Retinal pigment epithelial cell (primary cell): ENCODE results near the gene PELI3.

Experiments
- DNase-seq: peaks from one replicate; pipeline ENCODE4 v3.0.0-alpha.2; 2010; ENCODE audit warnings: low read depth
- H3K4me3 ChIP-seq: 2 replicates; pipeline ENCODE4 v1.5.1; 2011; ENCODE audit warnings: mild to moderate bottlenecking, low read length, control low read depth, moderate library complexity
- CTCF ChIP-seq: conservative IDR thresholded peaks from 2 replicates; pipeline ENCODE4 v1.5.1; 2011; ENCODE audit warnings: low read depth, low read length, control low read depth, inconsistent platforms

The PELI3 gene

GRCh38 chr11:66488957-66489356, 22.3 kb downstream of the PELI3 start:
- no peak for DNase-seq
- no peak overlapping the region for H3K4me3 ChIP-seq
- no peak for TF ChIP-seq CTCF

DNA sequence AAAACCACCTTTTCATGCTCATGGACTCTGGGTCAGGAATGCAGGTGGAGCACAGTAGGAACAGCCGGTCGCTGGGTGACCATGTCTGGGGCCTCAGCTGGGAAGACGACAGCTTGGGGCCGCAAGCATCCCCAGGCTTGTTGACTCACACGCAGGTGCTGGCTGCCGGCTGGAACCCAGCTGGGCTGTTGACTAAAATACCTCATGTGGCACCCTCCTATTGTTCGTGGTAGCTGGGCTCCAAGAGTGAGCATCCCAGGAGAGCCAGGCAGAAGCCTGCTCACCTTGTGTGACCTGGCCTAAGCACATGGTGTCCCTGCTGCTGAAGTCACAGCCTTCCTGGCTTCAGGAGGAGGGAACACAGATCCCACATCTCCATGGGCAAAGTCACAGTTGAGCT, 22.9 kb downstream of the PELI3 start:
- no peak for TF ChIP-seq CTCF
- no peak overlapping the region for H3K4me3 ChIP-seq
- no peak for DNase-seq

DNA sequence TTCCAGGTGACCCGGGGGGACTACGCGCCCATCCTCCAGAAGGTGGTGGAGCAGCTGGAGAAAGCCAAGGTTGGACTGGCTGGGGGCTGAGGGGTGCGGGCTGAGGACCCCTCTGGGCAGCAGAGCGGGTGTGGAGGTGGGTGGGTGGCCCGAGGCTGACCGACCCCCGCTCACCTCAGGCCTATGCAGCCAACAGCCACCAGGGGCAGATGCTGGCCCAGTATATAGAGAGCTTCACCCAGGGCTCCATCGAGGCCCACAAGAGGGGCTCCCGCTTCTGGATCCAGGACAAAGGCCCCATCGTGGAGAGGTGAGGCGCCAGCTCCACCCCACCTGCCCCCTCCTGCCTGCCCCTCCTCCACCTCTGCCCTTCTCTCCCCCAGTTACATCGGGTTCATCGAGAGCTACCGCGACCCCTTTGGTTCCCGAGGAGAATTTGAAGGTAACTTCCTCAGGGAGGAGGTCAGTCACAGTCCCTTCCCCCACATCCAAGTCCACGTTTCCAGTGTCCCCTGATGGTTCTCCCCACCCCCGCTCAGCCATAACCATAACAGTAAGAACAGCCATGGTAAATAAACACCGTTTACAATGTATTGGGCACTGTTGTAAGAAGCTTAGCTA, 24.7 kb downstream of the PELI3 start:
- no peak for DNase-seq
- peak; percentile 55 for TF ChIP-seq CTCF
- no peak overlapping the region for H3K4me3 ChIP-seq

- TF ChIP-seq CTCF: no peak
- no peak for DNase-seq
- no peak overlapping the region for H3K4me3 ChIP-seq
Observed at GRCh38 chr11:66492161-66492865, 25.6 kb downstream of the PELI3 start.

DNA sequence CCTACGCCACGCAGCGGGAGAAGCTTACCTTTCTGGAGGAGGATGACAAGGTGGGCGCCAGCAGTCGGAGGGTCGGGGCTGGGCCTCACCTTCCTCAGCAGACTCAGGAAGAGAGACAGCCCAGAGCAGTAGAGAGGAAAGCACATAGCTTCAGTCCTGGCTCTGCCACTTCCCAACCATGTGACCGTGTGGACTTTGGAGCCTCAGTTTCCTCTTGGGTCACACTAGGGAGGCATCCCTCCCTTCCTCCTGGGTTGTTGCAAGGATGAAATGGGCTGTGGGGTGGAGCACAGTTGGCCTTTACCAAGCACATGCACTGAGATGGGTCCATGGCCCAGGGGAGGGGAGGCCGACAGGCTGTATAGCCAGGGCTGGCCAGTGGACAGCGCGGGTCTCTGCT, 26.4 kb downstream of the PELI3 start:
- DNase-seq: no peak
- no peak for TF ChIP-seq CTCF

DNA sequence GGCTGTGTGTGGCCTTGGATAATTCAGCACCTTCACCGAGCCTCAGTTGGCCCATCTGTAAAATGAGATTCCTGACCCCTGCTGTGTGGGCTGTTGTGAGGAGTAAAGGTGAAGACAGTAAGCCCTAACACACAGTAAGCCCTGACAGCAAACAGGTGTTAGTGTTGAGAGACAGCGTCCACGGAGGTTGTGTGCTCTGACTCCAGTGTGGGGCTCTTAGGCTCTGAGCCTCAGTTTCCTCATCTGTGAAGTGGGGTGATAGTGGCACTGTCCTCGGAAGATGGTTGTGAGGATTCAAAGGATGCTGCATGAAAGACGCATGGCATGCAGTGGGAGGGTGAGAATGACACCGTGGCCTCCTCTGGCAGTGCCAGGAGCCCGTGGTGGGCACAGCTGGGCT, 27.8 kb downstream of the PELI3 start:
- no peak for DNase-seq
- no peak for TF ChIP-seq CTCF

More for the DNA sequence above, 26.4 kb downstream of the PELI3 start:
- H3K4me3 ChIP-seq: no peak overlapping the region

DNA sequence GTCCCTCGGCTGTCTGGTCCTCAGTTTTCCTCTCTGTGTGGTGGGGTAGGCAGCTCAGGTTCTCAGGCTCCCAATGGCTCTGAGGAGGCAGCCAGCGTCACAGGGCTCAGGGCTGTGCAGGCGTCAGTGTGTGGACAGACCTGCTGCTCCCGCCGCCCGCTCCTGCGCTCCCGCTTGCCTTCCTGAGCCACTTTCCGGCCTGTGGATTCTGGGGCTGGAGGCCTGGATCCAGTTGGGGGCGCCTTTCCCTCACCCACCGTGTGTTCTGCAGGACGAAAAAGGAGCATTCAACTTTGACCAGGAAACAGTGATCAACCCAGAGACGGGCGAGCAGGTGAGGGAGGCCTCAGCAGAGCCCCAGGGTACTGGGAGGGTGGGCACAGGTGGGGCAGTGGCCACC, 28.2 kb downstream of the PELI3 start:
- no peak overlapping the region for H3K4me3 ChIP-seq
- no peak for DNase-seq
- no peak for TF ChIP-seq CTCF

More for the DNA sequence above, 27.8 kb downstream of the PELI3 start:
- H3K4me3 ChIP-seq: no peak overlapping the region
